BLaER1 treated with 17β-estradiol and CSF1 and Interleukin-3, amounts not matched to agents 10 nM and 100 nM (cell line): ENCODE measurements around the gene NFAM1.

Experiments used
- H3K27ac ChIP-seq, 11 experiments: shearing (Covaris generic); formaldehyde crosslinking; 2 replicates each; pipeline ENCODE4 v1.8.1; 2022
- H3K27me3 ChIP-seq, 11 experiments: shearing (Covaris generic); formaldehyde crosslinking; 2 replicates each; pipeline ENCODE4 v1.8.1; 2022
- H3K36me3 ChIP-seq, 11 experiments: shearing (Covaris generic); formaldehyde crosslinking; 2 replicates each; pipeline ENCODE4 v1.8.1; 2022
- H3K4me1 ChIP-seq, 10 experiments: shearing (Covaris generic); formaldehyde crosslinking; 2 replicates each; pipeline ENCODE4 v1.8.1; 2022
- H3K4me2 ChIP-seq, 11 experiments: shearing (Covaris generic); formaldehyde crosslinking; 2 replicates each; pipeline ENCODE4 v1.8.1; 2022
- H3K4me3 ChIP-seq, 10 experiments: shearing (Covaris generic); formaldehyde crosslinking; 2 replicates each; pipeline ENCODE4 v1.8.1; 2022
- H3K9ac ChIP-seq, 11 experiments: shearing (Covaris generic); formaldehyde crosslinking; 2 replicates each; pipeline ENCODE4 v1.8.1; 2022
- H3K9me3 ChIP-seq, 11 experiments: shearing (Covaris generic); formaldehyde crosslinking; replicated peaks in 1 of 11; 2 replicates each; pipeline ENCODE4 v1.8.1; 2022
- H4K20me1 ChIP-seq, 11 experiments: shearing (Covaris generic); formaldehyde crosslinking; 2 replicates each; pipeline ENCODE4 v1.8.1; 2022
- Cebpa-rat ChIP-seq, 11 experiments: shearing (Covaris generic); IDR thresholded peaks; 2 replicates each; pipeline ENCODE4 v1.8.1; 2022

Gene NFAM1

GRCh38 chr22:42331014-42331413 lies 101.2 kb downstream of the NFAM1 start:
- TF ChIP-seq Cebpa-rat (IDR thresholded peaks at IDR 0.05) = no peak
- H3K36me3 ChIP-seq = no peaks in the 10 kb centered on the region

More at GRCh38 chr22:42331014-42331413, 101.2 kb downstream of the NFAM1 start:
- H3K9me3 ChIP-seq = no peaks in the 10 kb centered on the region
- peak overlapping the region; percentile 34 to 94 (median 62) for H3K4me2 ChIP-seq
- H3K27ac ChIP-seq = no peak overlapping the region
- peak overlapping the region in 1 of 11 experiments; percentile 26; a peak in 1 of 22 replicates for H3K9ac ChIP-seq
- H4K20me1 ChIP-seq = peaks cover 0 to 94% (median 58%) of the 10 kb centered on the region in 11 experiments; a peak in 16 of 22 replicates
- peaks cover 34 to 90% (median 68%) of the 10 kb centered on the region in 10 experiments for H3K4me1 ChIP-seq
- no peak overlapping the region for H3K4me3 ChIP-seq
- peaks cover 0 to 18% (median 0%) of the 10 kb centered on the region in 11 experiments; a peak in 5 of 22 replicates for H3K27me3 ChIP-seq
